ENCODE results near the gene PEX11A. TPM values are rescaled to one million over a fixed set of nuclear protein-coding genes. Genes with fewer than 3 reads are reported as not detected.

PEX11A gene
- total RNA-seq, 4 donors from 2014 or later: 10.0 to 46.4 (median 21.8) TPM

DNA sequence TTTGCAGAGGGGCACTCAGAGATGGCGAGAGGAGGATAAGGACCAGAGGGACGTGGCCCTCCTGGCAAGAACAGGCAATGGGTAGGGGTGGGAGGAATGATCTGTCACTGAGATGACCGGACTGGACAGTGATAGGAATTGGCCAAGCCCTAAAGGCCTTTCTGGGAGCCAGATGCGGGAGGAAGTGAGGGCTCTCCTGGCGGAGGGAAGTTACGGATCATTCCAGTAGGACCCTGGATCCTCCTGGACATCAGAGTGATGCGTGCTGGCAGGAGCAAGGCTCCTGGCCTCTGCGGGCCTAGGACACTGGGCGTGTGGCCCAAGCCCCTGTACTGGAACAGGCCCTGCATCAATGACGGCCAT, 58.7 kb downstream of the PEX11A start:
- H3K27me3 ChIP-seq: no peaks in the 10 kb centered on the region
- DNase-seq (no peak), ATAC-seq (no peak)
- no peak overlapping the region for H3K4me3 ChIP-seq
- H3K9me3 ChIP-seq: no peaks in the 10 kb centered on the region
- TF ChIP-seq POLR2A (IDR thresholded peaks at IDR 0.05): no peak
- TF ChIP-seq, protein P1, sequence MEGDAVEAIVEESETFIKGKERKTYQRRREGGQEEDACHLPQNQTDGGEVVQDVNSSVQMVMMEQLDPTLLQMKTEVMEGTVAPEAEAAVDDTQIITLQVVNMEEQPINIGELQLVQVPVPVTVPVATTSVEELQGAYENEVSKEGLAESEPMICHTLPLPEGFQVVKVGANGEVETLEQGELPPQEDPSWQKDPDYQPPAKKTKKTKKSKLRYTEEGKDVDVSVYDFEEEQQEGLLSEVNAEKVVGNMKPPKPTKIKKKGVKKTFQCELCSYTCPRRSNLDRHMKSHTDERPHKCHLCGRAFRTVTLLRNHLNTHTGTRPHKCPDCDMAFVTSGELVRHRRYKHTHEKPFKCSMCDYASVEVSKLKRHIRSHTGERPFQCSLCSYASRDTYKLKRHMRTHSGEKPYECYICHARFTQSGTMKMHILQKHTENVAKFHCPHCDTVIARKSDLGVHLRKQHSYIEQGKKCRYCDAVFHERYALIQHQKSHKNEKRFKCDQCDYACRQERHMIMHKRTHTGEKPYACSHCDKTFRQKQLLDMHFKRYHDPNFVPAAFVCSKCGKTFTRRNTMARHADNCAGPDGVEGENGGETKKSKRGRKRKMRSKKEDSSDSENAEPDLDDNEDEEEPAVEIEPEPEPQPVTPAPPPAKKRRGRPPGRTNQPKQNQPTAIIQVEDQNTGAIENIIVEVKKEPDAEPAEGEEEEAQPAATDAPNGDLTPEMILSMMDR (IDR thresholded peaks at IDR 0.05 in 4 of 5, conservative IDR thresholded peaks at IDR 0.05 in 1 of 5): no peak
- no peak overlapping the region for H3K27ac ChIP-seq
- no peaks in the 10 kb centered on the region for H3K36me3 ChIP-seq
- intact Hi-C loops (cut with DNase I; ENCODE audit: low total_unique reads): no loop called here
- H3K4me1 ChIP-seq: no peaks in the 10 kb centered on the region
- in situ Hi-C loops (cut with MboI; ENCODE audit: low sequenced_read_pairs in 4 of 4): no loop called here

Other genes with a start within 250 kb of the PEX11A start
- not detected for gene RHCG, start 194.2 kb downstream of the PEX11A start, total RNA-seq
- gene TICRR, start 115.3 kb downstream of the PEX11A start, total RNA-seq: not detected
- gene KIF7, start 35.3 kb downstream of the PEX11A start, total RNA-seq: under 1 TPM; 0.19 to 0.66 (median 0.61) TPM
- 10 to 100 TPM in 1 of 4 donors, 1 to 10 TPM in 3; 1.8 to 17.9 (median 6.3) TPM for gene PLIN1, start 11.4 kb downstream of the PEX11A start, total RNA-seq
- not detected for gene WDR93, start 57 bp upstream of the PEX11A start, total RNA-seq
- 10 to 100 TPM in 1 of 4 donors, 1 to 10 TPM in 3; 5.3 to 12.6 (median 6.1) TPM for gene MESP1, start 60.5 kb upstream of the PEX11A start, total RNA-seq
- gene MESP2, start 85.6 kb upstream of the PEX11A start, total RNA-seq: not detected
- 1 to 10 TPM; 3.4 to 7.6 (median 5.1) TPM for gene ANPEP, start 124.1 kb upstream of the PEX11A start, total RNA-seq
- 10 to 100 TPM; 48.4 to 82.6 (median 71.3) TPM for gene AP3S2, start 203.2 kb upstream of the PEX11A start, total RNA-seq
- 10 to 100 TPM in 1 of 4 donors, 1 to 10 TPM in 3; 4.8 to 10.9 (median 6.0) TPM for gene ARPIN, start 222.2 kb upstream of the PEX11A start, total RNA-seq

All from gastrocnemius medialis (tissue), 4 donors.